ENCODE data around the gene ZCCHC14. TPM values are rescaled to one million over a fixed set of nuclear protein-coding genes. Genes with fewer than 3 reads are reported as not detected.

Gene ZCCHC14
- total RNA-seq, 1 experiment from 2014 or later: 27.7 TPM

DNA sequence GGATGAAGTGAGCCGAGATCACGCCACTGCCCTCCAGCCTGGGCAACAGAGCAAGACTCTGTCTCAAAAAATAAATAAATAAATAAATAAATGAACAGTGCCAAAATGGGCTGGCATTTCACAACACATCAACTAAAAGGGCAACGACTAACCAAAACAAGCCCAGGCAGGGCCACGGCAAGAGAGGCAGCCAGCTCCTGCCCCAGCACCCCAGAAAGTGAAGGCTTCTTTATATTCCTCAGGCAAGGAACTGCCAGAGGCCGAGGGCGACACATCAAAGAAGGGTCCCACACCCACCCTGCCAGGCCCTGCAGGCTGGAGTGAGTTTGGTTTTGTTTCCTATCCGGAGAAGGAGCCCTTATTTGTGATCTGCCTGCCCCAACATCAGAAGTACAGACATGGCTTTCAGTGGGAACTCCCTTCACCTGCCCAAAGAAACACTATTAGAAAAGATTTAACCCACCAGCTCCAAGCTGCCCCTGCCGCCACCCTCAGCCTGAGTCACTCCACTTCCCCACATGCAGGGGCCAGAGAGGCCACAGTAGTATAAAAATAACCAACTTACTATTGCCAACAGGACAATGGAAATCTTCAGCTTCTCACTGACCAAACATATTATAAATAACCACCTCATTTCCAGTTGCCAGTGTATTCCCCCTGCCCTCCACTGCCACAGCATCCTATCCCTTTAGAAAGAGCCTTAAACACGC, 117.2 kb downstream of the ZCCHC14 start:
- Histone ChIP-seq H3K79me2 (ENCODE audit: insufficient read depth, low read length) (peaks cover 5% of the 10 kb centered on the region; the same call in 1 of the 2 replicates), H3K9ac (ENCODE audit: extremely low read depth, insufficient read length, low read length) (no peak overlapping the region), H2AFZ (ENCODE audit: low read length) (no peak overlapping the region), H2BK120ac (ENCODE audit: low read depth, low read length, poor library complexity, severe bottlenecking) (no peak overlapping the region), H2BK15ac (ENCODE audit: low read depth, low read length) (no peak overlapping the region), H2BK5ac (ENCODE audit: insufficient read length, low read length) (no peak overlapping the region), H4K8ac (replicated peaks; ENCODE audit: insufficient read length, low read depth, low read length) (no peak overlapping the region), H3K18ac (ENCODE audit: insufficient read length, low read depth, low read length) (no peak overlapping the region), H4K91ac (ENCODE audit: insufficient read length, low read depth, low read length) (no peak overlapping the region), H3K27me3 (ENCODE audit: insufficient read depth, low read length) (no peaks in the 10 kb centered on the region), H3K14ac (ENCODE audit: insufficient read depth, low read length) (no peak overlapping the region), H2BK20ac (ENCODE audit: low read depth, low read length, poor library complexity, severe bottlenecking) (no peak overlapping the region), H4K20me1 (ENCODE audit: control insufficient read depth, insufficient read depth, insufficient read length) (no peaks in the 10 kb centered on the region), H3T11ph (ENCODE audit: low read length) (no peak overlapping the region), H3K4ac (ENCODE audit: low read depth, low read length) (no peak overlapping the region), H4K5ac (ENCODE audit: insufficient read length, low read depth, low read length) (no peak overlapping the region), H3K4me2 (ENCODE audit: insufficient read depth, insufficient read length, low read length) (no peak overlapping the region), H3K56ac (ENCODE audit: insufficient read length, low read depth, low read length) (no peak overlapping the region), H3K27ac (ENCODE audit: insufficient read length, low read depth, low read length) (no peak overlapping the region), H3K9me3 (ENCODE audit: control insufficient read depth, low read depth, low read length) (no peaks in the 10 kb centered on the region), H3K79me1 (ENCODE audit: insufficient read depth, low read depth, low read length, poor library complexity, severe bottlenecking) (no peaks in the 10 kb centered on the region), H3K23ac (ENCODE audit: insufficient read length, low read depth, low read length) (no peak overlapping the region), H2BK12ac (ENCODE audit: insufficient read length, low read depth, low read length) (no peak overlapping the region), H2AK5ac (ENCODE audit: insufficient read length, low read length) (no peak overlapping the region), H3K4me1 (ENCODE audit: insufficient read depth, low read length) (no peaks in the 10 kb centered on the region; the same call in 1 of the 2 replicates), H3K23me2 (ENCODE audit: insufficient read length, low read depth, low read length, poor library complexity, severe bottlenecking) (no peaks in the 10 kb centered on the region)
- TF ChIP-seq, protein P1, sequence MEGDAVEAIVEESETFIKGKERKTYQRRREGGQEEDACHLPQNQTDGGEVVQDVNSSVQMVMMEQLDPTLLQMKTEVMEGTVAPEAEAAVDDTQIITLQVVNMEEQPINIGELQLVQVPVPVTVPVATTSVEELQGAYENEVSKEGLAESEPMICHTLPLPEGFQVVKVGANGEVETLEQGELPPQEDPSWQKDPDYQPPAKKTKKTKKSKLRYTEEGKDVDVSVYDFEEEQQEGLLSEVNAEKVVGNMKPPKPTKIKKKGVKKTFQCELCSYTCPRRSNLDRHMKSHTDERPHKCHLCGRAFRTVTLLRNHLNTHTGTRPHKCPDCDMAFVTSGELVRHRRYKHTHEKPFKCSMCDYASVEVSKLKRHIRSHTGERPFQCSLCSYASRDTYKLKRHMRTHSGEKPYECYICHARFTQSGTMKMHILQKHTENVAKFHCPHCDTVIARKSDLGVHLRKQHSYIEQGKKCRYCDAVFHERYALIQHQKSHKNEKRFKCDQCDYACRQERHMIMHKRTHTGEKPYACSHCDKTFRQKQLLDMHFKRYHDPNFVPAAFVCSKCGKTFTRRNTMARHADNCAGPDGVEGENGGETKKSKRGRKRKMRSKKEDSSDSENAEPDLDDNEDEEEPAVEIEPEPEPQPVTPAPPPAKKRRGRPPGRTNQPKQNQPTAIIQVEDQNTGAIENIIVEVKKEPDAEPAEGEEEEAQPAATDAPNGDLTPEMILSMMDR (conservative IDR thresholded peaks at IDR 0.05): no peak
- no peak for DNase-seq
- H3K4me1 Mint-ChIP-seq: peaks cover 7 to 8% of the 10 kb centered on the region in 2 experiments
- no CpG with 5 or more reads among the region's 9 CpGs for WGBS (ENCODE audit: extremely low coverage, insufficient read length, low lambda C conversion rate)
- peaks cover 6 to 14% (median 10%) of the 10 kb centered on the region in 3 experiments; a peak in 6 of 7 replicates for H3K36me3 Mint-ChIP-seq (ENCODE audit: insufficient read depth in 1 of 3, low read depth in 3 of 3)
- H3K27me3 Mint-ChIP-seq (ENCODE audit: low read depth): no peaks in the 10 kb centered on the region
- peaks cover 0 to 3% of the 10 kb centered on the region in 2 experiments; a peak in 1 of 5 replicates for H3K9me3 Mint-ChIP-seq
- peak overlapping the region in 2 of 3 experiments; percentile 5 to 19; a peak in 1 of 7 replicates for H3K27ac Mint-ChIP-seq
- no peak overlapping the region for H3K4me3 Mint-ChIP-seq
